Retinal pigment epithelial cell (primary cell): Measurements from ENCODE around the gene CPM.

Experiments
- DNase-seq: peaks from one replicate; pipeline ENCODE4 v3.0.0-alpha.2; 2010; ENCODE audit warnings: low read depth
- H3K4me3 ChIP-seq: 2 replicates; pipeline ENCODE4 v1.5.1; 2011; ENCODE audit warnings: mild to moderate bottlenecking, low read length, control low read depth, moderate library complexity
- TF ChIP-seq, protein P1 (sequence below): conservative IDR thresholded peaks from 2 replicates; pipeline ENCODE4 v1.5.1; 2011; ENCODE audit warnings: low read depth, low read length, control low read depth, inconsistent platforms

CPM gene

DNA sequence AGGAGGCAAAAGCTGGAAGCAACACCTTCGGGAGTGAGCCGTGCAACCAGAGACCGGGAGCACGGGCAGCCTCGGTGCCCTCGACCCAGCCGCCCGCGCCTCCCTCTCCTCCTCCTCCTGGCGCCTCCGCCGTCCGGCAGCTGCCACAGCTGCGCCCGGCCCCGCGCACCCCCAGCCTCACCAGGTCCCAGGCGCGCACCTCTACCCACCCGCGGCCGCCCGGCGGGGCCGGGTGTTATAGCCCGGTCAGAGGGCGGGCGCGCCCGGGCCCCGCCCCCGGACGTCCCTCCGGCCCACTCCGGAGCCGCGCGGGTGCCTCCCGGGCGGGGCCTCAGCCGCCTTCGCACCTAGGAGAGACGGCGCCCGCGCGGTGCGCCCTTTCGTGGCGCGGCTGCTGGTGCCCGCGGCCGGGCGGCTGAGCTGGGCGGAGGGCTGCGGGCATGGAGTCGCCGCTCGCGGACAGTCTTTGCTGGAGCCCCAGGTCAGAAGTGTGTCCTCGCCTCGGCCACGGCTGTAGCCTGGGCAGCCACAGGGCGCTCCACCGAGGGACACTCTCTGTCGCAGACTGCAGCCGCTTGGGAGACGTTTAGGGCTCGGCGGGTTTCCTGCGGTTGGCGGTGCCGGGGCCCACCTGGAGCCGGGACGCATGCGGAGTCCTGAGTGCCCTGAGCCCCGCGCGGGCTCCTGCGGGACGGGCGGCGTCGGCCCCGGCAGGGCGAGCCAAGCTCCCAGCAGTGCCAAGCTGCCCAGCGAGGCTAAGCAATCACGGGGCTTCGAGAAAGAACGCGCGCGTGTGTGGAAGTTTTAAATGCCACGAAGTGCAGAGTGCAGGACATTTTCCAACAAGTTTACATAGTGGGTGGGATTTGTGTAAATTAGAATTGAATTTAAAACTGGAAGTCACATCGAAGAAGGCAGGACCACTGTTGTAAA lies at the start of gene CPM:
TSS of gene CPM (minus strand) at position 211 of the 933 bp plus-strand sequence. CDS start 334 bp downstream, outside the sequence.
- TF ChIP-seq, protein P1, sequence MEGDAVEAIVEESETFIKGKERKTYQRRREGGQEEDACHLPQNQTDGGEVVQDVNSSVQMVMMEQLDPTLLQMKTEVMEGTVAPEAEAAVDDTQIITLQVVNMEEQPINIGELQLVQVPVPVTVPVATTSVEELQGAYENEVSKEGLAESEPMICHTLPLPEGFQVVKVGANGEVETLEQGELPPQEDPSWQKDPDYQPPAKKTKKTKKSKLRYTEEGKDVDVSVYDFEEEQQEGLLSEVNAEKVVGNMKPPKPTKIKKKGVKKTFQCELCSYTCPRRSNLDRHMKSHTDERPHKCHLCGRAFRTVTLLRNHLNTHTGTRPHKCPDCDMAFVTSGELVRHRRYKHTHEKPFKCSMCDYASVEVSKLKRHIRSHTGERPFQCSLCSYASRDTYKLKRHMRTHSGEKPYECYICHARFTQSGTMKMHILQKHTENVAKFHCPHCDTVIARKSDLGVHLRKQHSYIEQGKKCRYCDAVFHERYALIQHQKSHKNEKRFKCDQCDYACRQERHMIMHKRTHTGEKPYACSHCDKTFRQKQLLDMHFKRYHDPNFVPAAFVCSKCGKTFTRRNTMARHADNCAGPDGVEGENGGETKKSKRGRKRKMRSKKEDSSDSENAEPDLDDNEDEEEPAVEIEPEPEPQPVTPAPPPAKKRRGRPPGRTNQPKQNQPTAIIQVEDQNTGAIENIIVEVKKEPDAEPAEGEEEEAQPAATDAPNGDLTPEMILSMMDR: no peak

DNA sequence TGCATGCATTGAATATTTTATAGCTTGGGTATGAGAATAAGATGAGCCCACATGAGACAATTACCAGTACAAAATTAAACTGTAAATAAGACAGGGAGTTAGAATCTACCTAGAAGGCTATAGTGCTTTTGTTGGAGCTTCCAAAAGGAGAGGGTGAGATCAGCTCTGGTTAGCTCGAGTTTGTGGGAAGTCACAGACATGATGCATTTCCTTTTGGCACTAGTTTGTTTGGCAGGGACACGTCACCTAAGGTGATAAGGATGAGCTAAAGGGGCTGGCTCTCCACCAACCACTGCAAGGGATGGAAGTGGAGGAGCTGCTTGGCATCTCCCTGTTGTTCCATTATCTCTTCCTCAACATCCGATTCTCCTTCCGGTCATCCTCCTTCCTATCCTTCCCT lies 48.5 kb upstream of the CPM start:
- TF ChIP-seq, protein P1: no peak
- no peak for DNase-seq
- H3K4me3 ChIP-seq: no peak overlapping the region

More for the DNA sequence above, at the start of gene CPM:
- DNase-seq: no peak
- peak within 1 kb of the TSS; percentile 51 for H3K4me3 ChIP-seq

DNA sequence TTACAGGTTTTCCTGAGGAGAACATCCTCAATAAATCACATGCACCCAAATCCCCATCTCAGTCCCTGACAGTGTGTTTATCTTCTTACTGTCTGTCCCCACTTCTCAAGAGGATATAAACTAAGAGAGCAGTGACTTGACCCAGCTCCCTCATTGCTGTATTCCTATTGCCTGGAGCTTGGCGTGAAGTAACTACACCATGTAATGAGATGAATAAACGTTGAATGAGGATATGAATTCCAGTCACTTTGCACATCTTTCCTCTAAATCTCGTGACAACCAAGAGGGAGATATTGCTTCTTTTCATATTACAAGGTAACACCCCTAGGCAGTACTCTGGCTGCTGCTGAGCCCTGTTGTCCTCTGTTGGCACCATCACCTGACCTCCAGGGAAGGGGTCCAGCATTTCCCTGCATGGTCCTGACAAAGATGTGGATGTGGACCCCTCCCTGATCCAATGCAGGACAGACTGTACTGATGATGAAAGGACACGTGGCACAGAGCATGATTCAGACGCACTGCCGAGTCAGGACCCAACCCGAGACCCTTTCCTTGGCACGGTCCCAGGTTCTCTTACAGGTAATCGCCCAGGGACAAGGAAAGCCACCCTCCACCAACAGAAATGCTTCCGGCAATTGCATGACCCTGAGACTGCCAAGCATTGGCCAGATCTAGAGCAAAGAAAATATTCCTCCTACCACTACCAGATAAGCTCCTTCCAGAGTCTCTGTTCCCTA lies 47.7 kb upstream of the CPM start:
- no peak for DNase-seq
- TF ChIP-seq, protein P1: no peak
- H3K4me3 ChIP-seq: no peak overlapping the region

DNA sequence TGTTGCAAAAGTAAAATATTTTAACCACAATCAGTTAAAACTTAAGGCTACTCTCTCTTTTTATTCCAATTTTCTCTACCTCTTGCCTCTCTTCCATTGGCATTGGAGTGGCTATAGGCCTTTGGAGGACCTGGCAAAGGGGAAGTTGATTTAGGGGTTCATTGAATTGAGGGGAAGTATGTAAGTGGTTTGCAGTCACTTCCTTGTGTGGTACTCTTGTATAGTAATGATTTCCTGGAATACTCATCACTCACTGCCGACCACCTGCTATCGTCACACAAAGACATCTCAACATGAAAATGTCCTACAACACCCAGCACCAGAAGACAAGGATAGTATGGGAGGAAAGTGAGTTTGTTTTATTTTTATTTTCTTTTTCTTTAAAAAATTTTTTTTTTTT lies 45.7 kb upstream of the CPM start:
- TF ChIP-seq, protein P1: no peak
- no peak overlapping the region for H3K4me3 ChIP-seq
- no peak for DNase-seq

DNA sequence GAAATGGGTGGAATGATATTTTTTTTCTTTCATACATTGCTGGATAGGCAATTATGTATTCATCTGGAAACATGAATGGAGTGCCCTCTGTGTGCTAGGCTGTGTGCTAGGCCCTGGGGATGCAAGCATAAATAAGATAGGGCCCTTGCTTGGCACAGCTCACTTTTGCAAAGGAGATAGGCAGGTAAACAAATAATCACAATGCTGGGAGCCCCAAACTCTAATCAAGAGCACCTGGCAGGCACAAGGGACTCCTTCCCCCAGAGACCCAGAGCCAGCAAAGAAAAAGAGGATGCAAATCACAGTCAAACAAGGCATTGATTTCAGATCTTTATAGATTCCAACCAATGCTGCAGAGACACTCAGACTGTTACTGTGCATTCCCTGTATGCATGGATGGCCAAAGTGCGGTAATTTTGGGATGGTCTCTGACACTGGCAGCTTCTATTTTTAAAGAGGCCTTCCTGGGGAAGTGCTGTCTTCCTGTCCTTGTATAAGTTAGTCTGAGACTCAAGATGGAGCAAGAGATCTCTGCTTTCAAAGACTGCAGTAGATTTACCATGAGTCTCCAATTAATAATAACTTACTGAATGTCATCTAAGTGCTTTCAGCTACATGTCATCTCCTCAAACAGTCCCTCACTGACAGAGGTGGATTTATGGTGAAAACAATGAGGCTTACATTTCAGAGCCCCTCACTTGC lies 45.1 kb upstream of the CPM start:
- DNase-seq: no peak
- H3K4me3 ChIP-seq: no peak overlapping the region
- TF ChIP-seq, protein P1: no peak

DNA sequence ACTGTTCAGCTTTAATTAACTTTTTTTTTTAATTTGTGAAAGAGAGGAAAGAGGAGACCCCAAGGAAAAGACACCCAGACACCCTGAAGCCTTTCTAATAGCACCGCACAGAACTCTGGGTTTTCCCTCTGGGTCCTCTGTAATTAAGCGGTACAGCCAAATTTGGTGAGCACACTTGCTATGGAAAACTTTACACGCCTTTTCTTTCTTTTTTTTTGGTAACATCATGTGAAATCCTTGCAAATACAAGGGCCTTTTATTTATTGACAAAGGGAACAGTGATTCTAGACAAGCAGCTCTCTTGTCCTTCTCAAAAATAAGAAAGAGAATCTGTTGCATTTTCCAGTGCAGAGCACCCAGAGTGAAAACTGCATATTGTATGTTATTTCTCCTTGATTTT lies 44.4 kb upstream of the CPM start:
- no peak overlapping the region for H3K4me3 ChIP-seq
- TF ChIP-seq, protein P1: no peak
- no peak for DNase-seq
